ENCODE results near the gene TSPAN10. TPM values are rescaled to one million over a fixed set of nuclear protein-coding genes. Genes with fewer than 3 reads are reported as not detected.

The TSPAN10 gene
- total and polyA plus RNA-seq, 2 of the 13 experiments (the other 11 are each of a cell fraction or from before 2014, with no cell fraction given) = 0.54 to 0.75 TPM

DNA sequence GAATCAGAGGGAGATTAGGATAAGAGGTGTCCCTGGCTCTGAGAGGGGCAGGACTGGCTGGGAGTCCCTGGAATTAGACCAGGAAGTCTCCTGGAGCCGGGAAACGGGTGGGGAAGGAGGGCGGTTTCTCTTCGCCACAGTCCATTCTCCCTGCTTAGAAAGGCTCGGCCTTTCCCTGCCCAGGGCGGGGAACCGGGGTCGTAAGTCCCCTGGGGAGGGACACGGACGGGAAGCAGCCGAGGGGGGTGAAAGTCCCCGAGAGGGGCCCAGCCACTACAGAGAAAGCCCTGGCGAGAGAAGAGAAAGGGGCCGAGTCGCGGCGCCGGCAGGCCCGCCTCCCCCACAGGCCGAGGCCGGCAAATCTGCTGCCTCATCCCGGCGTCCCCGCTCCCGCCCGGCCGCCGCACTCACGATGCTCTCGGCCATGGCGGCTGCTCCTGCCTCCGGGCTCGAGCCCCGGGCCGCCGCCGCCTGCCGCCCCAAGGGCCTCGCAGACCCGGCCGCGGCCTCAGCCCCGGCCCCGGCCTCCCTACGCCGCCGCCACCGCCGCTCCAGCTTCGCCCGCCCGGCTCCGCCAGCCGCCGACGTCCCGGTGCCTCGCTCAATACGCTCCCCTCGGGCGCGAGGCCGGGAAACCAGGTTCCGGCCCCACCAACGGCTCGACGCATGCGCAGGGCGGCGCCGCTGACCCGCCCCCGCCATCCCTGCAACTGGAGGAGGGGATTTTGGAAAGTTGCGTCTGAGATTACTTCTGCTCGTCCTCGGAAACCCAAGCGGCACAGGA is at the start of gene TSPAN10, which contains the start of gene NPLOC4 (continued):
- TF ChIP-seq, protein P1, sequence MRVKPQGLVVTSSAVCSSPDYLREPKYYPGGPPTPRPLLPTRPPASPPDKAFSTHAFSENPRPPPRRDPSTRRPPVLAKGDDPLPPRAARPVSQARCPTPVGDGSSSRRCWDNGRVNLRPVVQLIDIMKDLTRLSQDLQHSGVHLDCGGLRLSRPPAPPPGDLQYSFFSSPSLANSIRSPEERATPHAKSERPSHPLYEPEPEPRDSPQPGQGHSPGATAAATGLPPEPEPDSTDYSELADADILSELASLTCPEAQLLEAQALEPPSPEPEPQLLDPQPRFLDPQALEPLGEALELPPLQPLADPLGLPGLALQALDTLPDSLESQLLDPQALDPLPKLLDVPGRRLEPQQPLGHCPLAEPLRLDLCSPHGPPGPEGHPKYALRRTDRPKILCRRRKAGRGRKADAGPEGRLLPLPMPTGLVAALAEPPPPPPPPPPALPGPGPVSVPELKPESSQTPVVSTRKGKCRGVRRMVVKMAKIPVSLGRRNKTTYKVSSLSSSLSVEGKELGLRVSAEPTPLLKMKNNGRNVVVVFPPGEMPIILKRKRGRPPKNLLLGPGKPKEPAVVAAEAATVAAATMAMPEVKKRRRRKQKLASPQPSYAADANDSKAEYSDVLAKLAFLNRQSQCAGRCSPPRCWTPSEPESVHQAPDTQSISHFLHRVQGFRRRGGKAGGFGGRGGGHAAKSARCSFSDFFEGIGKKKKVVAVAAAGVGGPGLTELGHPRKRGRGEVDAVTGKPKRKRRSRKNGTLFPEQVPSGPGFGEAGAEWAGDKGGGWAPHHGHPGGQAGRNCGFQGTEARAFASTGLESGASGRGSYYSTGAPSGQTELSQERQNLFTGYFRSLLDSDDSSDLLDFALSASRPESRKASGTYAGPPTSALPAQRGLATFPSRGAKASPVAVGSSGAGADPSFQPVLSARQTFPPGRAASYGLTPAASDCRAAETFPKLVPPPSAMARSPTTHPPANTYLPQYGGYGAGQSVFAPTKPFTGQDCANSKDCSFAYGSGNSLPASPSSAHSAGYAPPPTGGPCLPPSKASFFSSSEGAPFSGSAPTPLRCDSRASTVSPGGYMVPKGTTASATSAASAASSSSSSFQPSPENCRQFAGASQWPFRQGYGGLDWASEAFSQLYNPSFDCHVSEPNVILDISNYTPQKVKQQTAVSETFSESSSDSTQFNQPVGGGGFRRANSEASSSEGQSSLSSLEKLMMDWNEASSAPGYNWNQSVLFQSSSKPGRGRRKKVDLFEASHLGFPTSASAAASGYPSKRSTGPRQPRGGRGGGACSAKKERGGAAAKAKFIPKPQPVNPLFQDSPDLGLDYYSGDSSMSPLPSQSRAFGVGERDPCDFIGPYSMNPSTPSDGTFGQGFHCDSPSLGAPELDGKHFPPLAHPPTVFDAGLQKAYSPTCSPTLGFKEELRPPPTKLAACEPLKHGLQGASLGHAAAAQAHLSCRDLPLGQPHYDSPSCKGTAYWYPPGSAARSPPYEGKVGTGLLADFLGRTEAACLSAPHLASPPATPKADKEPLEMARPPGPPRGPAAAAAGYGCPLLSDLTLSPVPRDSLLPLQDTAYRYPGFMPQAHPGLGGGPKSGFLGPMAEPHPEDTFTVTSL (CRISPR knock-in tag; IDR thresholded peaks at IDR 0.05; ENCODE audit: borderline replicate concordance) = no peak
- TF ChIP-seq, protein P2, sequence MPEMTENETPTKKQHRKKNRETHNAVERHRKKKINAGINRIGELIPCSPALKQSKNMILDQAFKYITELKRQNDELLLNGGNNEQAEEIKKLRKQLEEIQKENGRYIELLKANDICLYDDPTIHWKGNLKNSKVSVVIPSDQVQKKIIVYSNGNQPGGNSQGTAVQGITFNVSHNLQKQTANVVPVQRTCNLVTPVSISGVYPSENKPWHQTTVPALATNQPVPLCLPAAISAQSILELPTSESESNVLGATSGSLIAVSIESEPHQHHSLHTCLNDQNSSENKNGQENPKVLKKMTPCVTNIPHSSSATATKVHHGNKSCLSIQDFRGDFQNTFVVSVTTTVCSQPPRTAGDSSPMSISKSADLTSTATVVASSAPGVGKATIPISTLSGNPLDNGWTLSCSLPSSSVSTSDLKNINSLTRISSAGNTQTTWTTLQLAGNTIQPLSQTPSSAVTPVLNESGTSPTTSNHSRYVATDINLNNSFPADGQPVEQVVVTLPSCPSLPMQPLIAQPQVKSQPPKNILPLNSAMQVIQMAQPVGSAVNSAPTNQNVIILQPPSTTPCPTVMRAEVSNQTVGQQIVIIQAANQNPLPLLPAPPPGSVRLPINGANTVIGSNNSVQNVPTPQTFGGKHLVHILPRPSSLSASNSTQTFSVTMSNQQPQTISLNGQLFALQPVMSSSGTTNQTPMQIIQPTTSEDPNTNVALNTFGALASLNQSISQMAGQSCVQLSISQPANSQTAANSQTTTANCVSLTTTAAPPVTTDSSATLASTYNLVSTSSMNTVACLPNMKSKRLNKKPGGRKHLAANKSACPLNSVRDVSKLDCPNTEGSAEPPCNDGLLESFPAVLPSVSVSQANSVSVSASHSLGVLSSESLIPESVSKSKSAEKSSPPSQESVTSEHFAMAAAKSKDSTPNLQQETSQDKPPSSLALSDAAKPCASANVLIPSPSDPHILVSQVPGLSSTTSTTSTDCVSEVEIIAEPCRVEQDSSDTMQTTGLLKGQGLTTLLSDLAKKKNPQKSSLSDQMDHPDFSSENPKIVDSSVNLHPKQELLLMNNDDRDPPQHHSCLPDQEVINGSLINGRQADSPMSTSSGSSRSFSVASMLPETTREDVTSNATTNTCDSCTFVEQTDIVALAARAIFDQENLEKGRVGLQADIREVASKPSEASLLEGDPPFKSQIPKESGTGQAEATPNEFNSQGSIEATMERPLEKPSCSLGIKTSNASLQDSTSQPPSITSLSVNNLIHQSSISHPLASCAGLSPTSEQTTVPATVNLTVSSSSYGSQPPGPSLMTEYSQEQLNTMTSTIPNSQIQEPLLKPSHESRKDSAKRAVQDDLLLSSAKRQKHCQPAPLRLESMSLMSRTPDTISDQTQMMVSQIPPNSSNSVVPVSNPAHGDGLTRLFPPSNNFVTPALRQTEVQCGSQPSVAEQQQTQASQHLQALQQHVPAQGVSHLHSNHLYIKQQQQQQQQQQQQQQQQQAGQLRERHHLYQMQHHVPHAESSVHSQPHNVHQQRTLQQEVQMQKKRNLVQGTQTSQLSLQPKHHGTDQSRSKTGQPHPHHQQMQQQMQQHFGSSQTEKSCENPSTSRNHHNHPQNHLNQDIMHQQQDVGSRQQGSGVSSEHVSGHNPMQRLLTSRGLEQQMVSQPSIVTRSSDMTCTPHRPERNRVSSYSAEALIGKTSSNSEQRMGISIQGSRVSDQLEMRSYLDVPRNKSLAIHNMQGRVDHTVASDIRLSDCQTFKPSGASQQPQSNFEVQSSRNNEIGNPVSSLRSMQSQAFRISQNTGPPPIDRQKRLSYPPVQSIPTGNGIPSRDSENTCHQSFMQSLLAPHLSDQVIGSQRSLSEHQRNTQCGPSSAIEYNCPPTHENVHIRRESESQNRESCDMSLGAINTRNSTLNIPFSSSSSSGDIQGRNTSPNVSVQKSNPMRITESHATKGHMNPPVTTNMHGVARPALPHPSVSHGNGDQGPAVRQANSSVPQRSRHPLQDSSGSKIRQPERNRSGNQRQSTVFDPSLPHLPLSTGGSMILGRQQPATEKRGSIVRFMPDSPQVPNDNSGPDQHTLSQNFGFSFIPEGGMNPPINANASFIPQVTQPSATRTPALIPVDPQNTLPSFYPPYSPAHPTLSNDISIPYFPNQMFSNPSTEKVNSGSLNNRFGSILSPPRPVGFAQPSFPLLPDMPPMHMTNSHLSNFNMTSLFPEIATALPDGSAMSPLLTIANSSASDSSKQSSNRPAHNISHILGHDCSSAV (CRISPR knock-in tag; IDR thresholded peaks at IDR 0.05; ENCODE audit: borderline replicate concordance) = no peak
- TF ChIP-seq ZNF772 (CRISPR knock-in tag; IDR thresholded peaks at IDR 0.05) = 0 out of 2 replicates have a peak, but pooled peaks have one; percentile 23
- TF ChIP-seq GABPA (IDR thresholded peaks at IDR 0.05; ENCODE audit: low read depth, low read length) = peak; percentile 87
- peak; percentile 84 for TF ChIP-seq GABPA (CRISPR knock-in tag; IDR thresholded peaks at IDR 0.05; ENCODE audit: low read depth)
- no peak for TF ChIP-seq ZNF678 (CRISPR knock-in tag; IDR thresholded peaks at IDR 0.05)
- peak; percentile 97 for TF ChIP-seq SALL2 (CRISPR knock-in tag; IDR thresholded peaks at IDR 0.05)
- 0 out of 2 replicates have a peak, but pooled peaks have one; percentile 6 for TF ChIP-seq MEF2D (CRISPR knock-in tag; IDR thresholded peaks at IDR 0.05)
- TF ChIP-seq, protein P3, sequence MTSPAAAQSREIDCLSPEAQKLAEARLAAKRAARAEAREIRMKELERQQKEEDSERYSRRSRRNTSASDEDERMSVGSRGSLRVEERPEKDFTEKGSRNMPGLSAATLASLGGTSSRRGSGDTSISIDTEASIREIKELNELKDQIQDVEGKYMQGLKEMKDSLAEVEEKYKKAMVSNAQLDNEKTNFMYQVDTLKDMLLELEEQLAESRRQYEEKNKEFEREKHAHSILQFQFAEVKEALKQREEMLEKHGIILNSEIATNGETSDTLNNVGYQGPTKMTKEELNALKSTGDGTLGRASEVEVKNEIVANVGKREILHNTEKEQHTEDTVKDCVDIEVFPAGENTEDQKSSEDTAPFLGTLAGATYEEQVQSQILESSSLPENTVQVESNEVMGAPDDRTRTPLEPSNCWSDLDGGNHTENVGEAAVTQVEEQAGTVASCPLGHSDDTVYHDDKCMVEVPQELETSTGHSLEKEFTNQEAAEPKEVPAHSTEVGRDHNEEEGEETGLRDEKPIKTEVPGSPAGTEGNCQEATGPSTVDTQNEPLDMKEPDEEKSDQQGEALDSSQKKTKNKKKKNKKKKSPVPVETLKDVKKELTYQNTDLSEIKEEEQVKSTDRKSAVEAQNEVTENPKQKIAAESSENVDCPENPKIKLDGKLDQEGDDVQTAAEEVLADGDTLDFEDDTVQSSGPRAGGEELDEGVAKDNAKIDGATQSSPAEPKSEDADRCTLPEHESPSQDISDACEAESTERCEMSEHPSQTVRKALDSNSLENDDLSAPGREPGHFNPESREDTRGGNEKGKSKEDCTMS (CRISPR knock-in tag; conservative IDR thresholded peaks at IDR 0.05) = no peak
- TF ChIP-seq TARDBP (CRISPR knock-in tag; IDR thresholded peaks at IDR 0.05) = peak; percentile 94
- TF ChIP-seq MIXL1 (CRISPR knock-in tag; IDR thresholded peaks at IDR 0.05) = peak; percentile 71
- peak; percentile 27; the same call in 1 of the 2 replicates for TF ChIP-seq ZNF274 (CRISPR knock-in tag; IDR thresholded peaks at IDR 0.05)

Data from HepG2 (cell line).